GM10847 (cell line): ENCODE data around the gene SCNN1G.

ENCODE experiments used
- POLR2A ChIP-seq: IDR thresholded peaks from 2 replicates; pipeline ENCODE4 v1.6.1; 2011; ENCODE audit not compliant: insufficient read length; ENCODE audit errors: extremely low read depth

SCNN1G gene

GRCh38 chr16:23217646-23218045 lies 35.1 kb downstream of the SCNN1G start:
- no peak for TF ChIP-seq POLR2A

GRCh38 chr16:23222929-23223328 lies 40.4 kb downstream of the SCNN1G start:
- no peak for TF ChIP-seq POLR2A

GRCh38 chr16:23223368-23223767 lies 40.8 kb downstream of the SCNN1G start:
- TF ChIP-seq POLR2A = no peak

- TF ChIP-seq POLR2A = no peak
Observed at GRCh38 chr16:23225109-23225508, 42.6 kb downstream of the SCNN1G start.

- TF ChIP-seq POLR2A = no peak
Observed at GRCh38 chr16:23225634-23226033, 43.1 kb downstream of the SCNN1G start.

- no peak for TF ChIP-seq POLR2A
Observed at GRCh38 chr16:23227529-23227928, 45.0 kb downstream of the SCNN1G start.

GRCh38 chr16:23229714-23230113 lies 47.2 kb downstream of the SCNN1G start:
- no peak for TF ChIP-seq POLR2A

- no peak for TF ChIP-seq POLR2A
Observed at GRCh38 chr16:23232806-23233205, 50.3 kb downstream of the SCNN1G start.

- TF ChIP-seq POLR2A = no peak
Observed at GRCh38 chr16:23235176-23235575, 52.6 kb downstream of the SCNN1G start.

GRCh38 chr16:23236983-23237382 lies 54.4 kb downstream of the SCNN1G start:
- no peak for TF ChIP-seq POLR2A

GRCh38 chr16:23240994-23241393 lies 58.4 kb downstream of the SCNN1G start:
- TF ChIP-seq POLR2A = no peak

GRCh38 chr16:23244122-23244521 lies 61.6 kb downstream of the SCNN1G start:
- no peak for TF ChIP-seq POLR2A

GRCh38 chr16:23245268-23245667 lies 62.7 kb downstream of the SCNN1G start:
- TF ChIP-seq POLR2A = no peak

GRCh38 chr16:23248261-23249194 lies 66.0 kb downstream of the SCNN1G start:
- TF ChIP-seq POLR2A = no peak

GRCh38 chr16:23249830-23250229 lies 67.3 kb downstream of the SCNN1G start:
- no peak for TF ChIP-seq POLR2A

- TF ChIP-seq POLR2A = no peak
Observed at GRCh38 chr16:23252310-23252709, 69.8 kb downstream of the SCNN1G start.

GRCh38 chr16:23254338-23254737 lies 71.8 kb downstream of the SCNN1G start:
- no peak for TF ChIP-seq POLR2A
